Tibial nerve (tissue), 3 donors: ENCODE results near the gene RINL.

ENCODE experiments used
- POLR2A ChIP-seq, 2 donors: fragments of 450-650 bp; IDR thresholded peaks; one replicate each; pipeline ENCODE4 v1.6.1; 2017; ENCODE audit warnings: antibody characterized with exemption in 2 of 2, mild to moderate bottlenecking in 2 of 2, moderate library complexity in 2 of 2
- TF ChIP-seq, protein P1 (sequence below), 5 experiments: fragments of 200-600 bp in 3 of 5; fragments of 450-650 bp in 2 of 5; sonication (generic) in 3 of 5; IDR thresholded peaks; one replicate each; pipeline ENCODE4 v1.5.1; 2016 to 2019; ENCODE audit warnings: antibody characterized with exemption in 5 of 5, mild to moderate bottlenecking in 3 of 5, moderate library complexity in 2 of 5

DNA sequence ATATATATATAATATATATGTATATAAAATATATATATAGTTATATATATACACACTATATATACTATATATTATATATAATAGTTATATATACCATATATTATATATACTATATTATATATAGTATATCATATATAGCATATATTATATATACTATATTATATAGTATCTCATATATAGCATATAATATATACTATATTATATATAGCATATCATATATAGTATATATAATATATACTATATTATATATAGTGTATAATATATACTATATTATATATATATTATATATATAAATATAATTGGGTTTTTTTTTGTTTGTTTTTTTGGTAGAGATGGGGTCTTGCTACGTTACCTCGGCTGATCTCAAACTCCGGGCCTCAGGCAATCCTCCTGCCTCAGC lies 16.7 kb downstream of the RINL start:
- TF ChIP-seq, protein P1, sequence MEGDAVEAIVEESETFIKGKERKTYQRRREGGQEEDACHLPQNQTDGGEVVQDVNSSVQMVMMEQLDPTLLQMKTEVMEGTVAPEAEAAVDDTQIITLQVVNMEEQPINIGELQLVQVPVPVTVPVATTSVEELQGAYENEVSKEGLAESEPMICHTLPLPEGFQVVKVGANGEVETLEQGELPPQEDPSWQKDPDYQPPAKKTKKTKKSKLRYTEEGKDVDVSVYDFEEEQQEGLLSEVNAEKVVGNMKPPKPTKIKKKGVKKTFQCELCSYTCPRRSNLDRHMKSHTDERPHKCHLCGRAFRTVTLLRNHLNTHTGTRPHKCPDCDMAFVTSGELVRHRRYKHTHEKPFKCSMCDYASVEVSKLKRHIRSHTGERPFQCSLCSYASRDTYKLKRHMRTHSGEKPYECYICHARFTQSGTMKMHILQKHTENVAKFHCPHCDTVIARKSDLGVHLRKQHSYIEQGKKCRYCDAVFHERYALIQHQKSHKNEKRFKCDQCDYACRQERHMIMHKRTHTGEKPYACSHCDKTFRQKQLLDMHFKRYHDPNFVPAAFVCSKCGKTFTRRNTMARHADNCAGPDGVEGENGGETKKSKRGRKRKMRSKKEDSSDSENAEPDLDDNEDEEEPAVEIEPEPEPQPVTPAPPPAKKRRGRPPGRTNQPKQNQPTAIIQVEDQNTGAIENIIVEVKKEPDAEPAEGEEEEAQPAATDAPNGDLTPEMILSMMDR (IDR thresholded peaks at IDR 0.05) = no peak
- no peak for TF ChIP-seq POLR2A (IDR thresholded peaks at IDR 0.05)
